ENCODE data around the gene LBH.
"Not testable (repeated sequence)": the region's sequence is repeated elsewhere in the genome, so short reads cannot be mapped to it uniquely, and the experiment has no call there.

Gene LBH

GRCh38 chr2:30257266-30258214 is 26.2 kb downstream of the LBH start:
- DNase-seq (ENCODE audit: low spot score) = no peak

GRCh38 chr2:30259071-30259470 is 27.7 kb downstream of the LBH start:
- no peak for DNase-seq (ENCODE audit: low spot score)

- no peak for DNase-seq (ENCODE audit: low spot score)
Measured at GRCh38 chr2:30259827-30260679, 28.7 kb downstream of the LBH start.

GRCh38 chr2:30260941-30261340 is 29.6 kb downstream of the LBH start:
- DNase-seq (ENCODE audit: low spot score) = no peak

GRCh38 chr2:30261695-30262211 is 30.4 kb downstream of the LBH start:
- no peak for DNase-seq (ENCODE audit: low spot score)

GRCh38 chr2:30262716-30263309 is 31.5 kb downstream of the LBH start:
- no peak for DNase-seq (ENCODE audit: low spot score)

GRCh38 chr2:30264274-30264673 is 32.9 kb downstream of the LBH start:
- DNase-seq (ENCODE audit: low spot score) = no peak

- no peak for DNase-seq (ENCODE audit: low spot score)
Measured at GRCh38 chr2:30265052-30266015, 34.0 kb downstream of the LBH start.

- DNase-seq (ENCODE audit: low spot score) = no peak
Measured at GRCh38 chr2:30266051-30266621, 34.8 kb downstream of the LBH start.

- DNase-seq (ENCODE audit: low spot score) = no peak
Measured at GRCh38 chr2:30266705-30267104, 35.4 kb downstream of the LBH start.

- no peak for DNase-seq (ENCODE audit: low spot score)
Measured at GRCh38 chr2:30267161-30267975, 36.0 kb downstream of the LBH start.

GRCh38 chr2:30268296-30268871 is 37.0 kb downstream of the LBH start:
- no peak for DNase-seq (ENCODE audit: low spot score)

- DNase-seq (ENCODE audit: low spot score) = not testable (repeated sequence)
Measured at GRCh38 chr2:30269114-30269770, 37.9 kb downstream of the LBH start.

- DNase-seq (ENCODE audit: low spot score) = no peak
Measured at GRCh38 chr2:30269771-30270145, 38.4 kb downstream of the LBH start.

- DNase-seq (ENCODE audit: low spot score) = no peak
Measured at GRCh38 chr2:30270166-30270565, 38.8 kb downstream of the LBH start.

GRCh38 chr2:30271301-30271700 is 40.0 kb downstream of the LBH start:
- DNase-seq (ENCODE audit: low spot score) = no peak

- DNase-seq (ENCODE audit: low spot score) = no peak
Measured at GRCh38 chr2:30272286-30272685, 41.0 kb downstream of the LBH start.

- DNase-seq (ENCODE audit: low spot score) = no peak
Measured at GRCh38 chr2:30272761-30273573, 41.6 kb downstream of the LBH start.
